Glomerular endothelial cell (primary cell): ENCODE measurements around the gene SERPINB13. TPM values are rescaled to one million over a fixed set of nuclear protein-coding genes. Genes with fewer than 3 reads are reported as not detected.
"Not testable (repeated sequence)": the region's sequence is repeated elsewhere in the genome, so short reads cannot be mapped to it uniquely, and the experiment has no call there.

Experiments
- DNase-seq: peaks from one replicate; pipeline ENCODE4 v3.0.0-alpha.2; 2011; ENCODE audit warnings: low read depth, low spot score; ENCODE audit errors: extremely low read depth
- total RNA-seq: library from RNA; depleted of rRNA; stranded (reverse); fragments of >200 nt; gene quantifications from 2 replicates; pipeline ENCODE4 v1.2.3, GENCODE V29; 2015

Gene SERPINB13
- total RNA-seq, 1 donor from 2014 or later: not detected

GRCh38 chr18:63644694-63645093 lies 57.6 kb downstream of the SERPINB13 start:
- DNase-seq: not testable (repeated sequence)

GRCh38 chr18:63646936-63647335 lies 59.8 kb downstream of the SERPINB13 start:
- DNase-seq: peak; percentile 12

GRCh38 chr18:63648241-63648640 lies 61.1 kb downstream of the SERPINB13 start:
- no peak for DNase-seq

Other genes starting within 250 kb of the SERPINB13 start
- 37.1 and 57.8 TPM in 2 replicates for gene KDSR, start 220.1 kb upstream of the SERPINB13 start, total RNA-seq
- gene VPS4B, start 164.9 kb upstream of the SERPINB13 start, total RNA-seq: 36.9 and 39.1 TPM in 2 replicates
- gene SERPINB5, start 110.4 kb upstream of the SERPINB13 start, total RNA-seq: not detected in 2 replicates
- not detected in 2 replicates for gene SERPINB12, start 45.0 kb upstream of the SERPINB13 start, total RNA-seq
- gene SERPINB4, start 56.9 kb downstream of the SERPINB13 start, total RNA-seq: not detected in 2 replicates
- not detected in 2 replicates for gene SERPINB3, start 74.5 kb downstream of the SERPINB13 start, total RNA-seq
- not detected in 2 replicates for gene SERPINB11, start 115.6 kb downstream of the SERPINB13 start, total RNA-seq
- gene SERPINB7, start 188.1 kb downstream of the SERPINB13 start, total RNA-seq: 0.58 and 0.82 TPM in 2 replicates